Measurements from ENCODE around the gene SMS.

SMS gene

GRCh38 chrX:21958187-21958586 is 17.7 kb downstream of the SMS start:
- TF ChIP-seq, protein P1, sequence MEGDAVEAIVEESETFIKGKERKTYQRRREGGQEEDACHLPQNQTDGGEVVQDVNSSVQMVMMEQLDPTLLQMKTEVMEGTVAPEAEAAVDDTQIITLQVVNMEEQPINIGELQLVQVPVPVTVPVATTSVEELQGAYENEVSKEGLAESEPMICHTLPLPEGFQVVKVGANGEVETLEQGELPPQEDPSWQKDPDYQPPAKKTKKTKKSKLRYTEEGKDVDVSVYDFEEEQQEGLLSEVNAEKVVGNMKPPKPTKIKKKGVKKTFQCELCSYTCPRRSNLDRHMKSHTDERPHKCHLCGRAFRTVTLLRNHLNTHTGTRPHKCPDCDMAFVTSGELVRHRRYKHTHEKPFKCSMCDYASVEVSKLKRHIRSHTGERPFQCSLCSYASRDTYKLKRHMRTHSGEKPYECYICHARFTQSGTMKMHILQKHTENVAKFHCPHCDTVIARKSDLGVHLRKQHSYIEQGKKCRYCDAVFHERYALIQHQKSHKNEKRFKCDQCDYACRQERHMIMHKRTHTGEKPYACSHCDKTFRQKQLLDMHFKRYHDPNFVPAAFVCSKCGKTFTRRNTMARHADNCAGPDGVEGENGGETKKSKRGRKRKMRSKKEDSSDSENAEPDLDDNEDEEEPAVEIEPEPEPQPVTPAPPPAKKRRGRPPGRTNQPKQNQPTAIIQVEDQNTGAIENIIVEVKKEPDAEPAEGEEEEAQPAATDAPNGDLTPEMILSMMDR (conservative IDR thresholded peaks at IDR 0.05; ENCODE audit: low read depth, low read length), result no peak
- no peak for DNase-seq (ENCODE audit: low read depth)
- no peak overlapping the region for H3K4me3 ChIP-seq (ENCODE audit: low read depth, low read length)

GRCh38 chrX:21958916-21959315 is 18.4 kb downstream of the SMS start:
- DNase-seq (ENCODE audit: low read depth), result no peak
- TF ChIP-seq, protein P1 (conservative IDR thresholded peaks at IDR 0.05; ENCODE audit: low read depth, low read length), result no peak
- no peak overlapping the region for H3K4me3 ChIP-seq (ENCODE audit: low read depth, low read length)

GRCh38 chrX:21959362-21960051 is 19.0 kb downstream of the SMS start:
- H3K4me3 ChIP-seq (ENCODE audit: low read depth, low read length), result no peak overlapping the region
- TF ChIP-seq, protein P1 (conservative IDR thresholded peaks at IDR 0.05; ENCODE audit: low read depth, low read length), result no peak
- no peak for DNase-seq (ENCODE audit: low read depth)

GRCh38 chrX:21960569-21961541 is 20.3 kb downstream of the SMS start:
- DNase-seq (ENCODE audit: low read depth), result peak; percentile 39
- H3K4me3 ChIP-seq (ENCODE audit: low read depth, low read length), result no peak overlapping the region
- TF ChIP-seq, protein P1 (conservative IDR thresholded peaks at IDR 0.05; ENCODE audit: low read depth, low read length), result no peak

- DNase-seq (ENCODE audit: low read depth), result no peak
- TF ChIP-seq, protein P1 (conservative IDR thresholded peaks at IDR 0.05; ENCODE audit: low read depth, low read length), result no peak
- H3K4me3 ChIP-seq (ENCODE audit: low read depth, low read length), result no peak overlapping the region
Measured at GRCh38 chrX:21962361-21962760, 21.9 kb downstream of the SMS start.

GRCh38 chrX:21963269-21963668 is 22.8 kb downstream of the SMS start:
- H3K4me3 ChIP-seq (ENCODE audit: low read depth, low read length), result no peak overlapping the region
- no peak for DNase-seq (ENCODE audit: low read depth)
- TF ChIP-seq, protein P1 (conservative IDR thresholded peaks at IDR 0.05; ENCODE audit: low read depth, low read length), result no peak
